ENCODE data around the gene TSPAN8. TPM values are rescaled to one million over a fixed set of nuclear protein-coding genes. Genes with fewer than 3 reads are reported as not detected.

TSPAN8 gene
- total and polyA plus RNA-seq, 10 of the 15 experiments (the other 5 are each of a cell fraction or from before 2014, with no cell fraction given): 0.16 to 0.49 TPM; not detected in 8

- 6% methylated on average over 5 of the region's 5 CpGs for WGBS (ENCODE audit: insufficient coverage, insufficient replicate concordance, low lambda C conversion rate, missing lambda C conversion rate)
- intact Hi-C loops (cut with micrococcal nuclease; ENCODE audit: unreplicated experiment) (no loop called here), in situ Hi-C loops (cut with MboI) (no loop called here)
- SMC1A ChIA-PET (ENCODE audit: uncharacterized antibody, unreplicated experiment): no interaction called here
- Histone ChIP-seq H3K27ac (ENCODE audit: control insufficient read depth, insufficient read depth) (no peak overlapping the region), H3K4me3 (no peak overlapping the region), H3K36me3 (ENCODE audit: control insufficient read depth in 2 of 2, insufficient read depth in 2 of 2, low read length in 1 of 2) (no peaks in the 10 kb centered on the region), H3K27me3 (replicated peaks in 1 of 2; ENCODE audit: control insufficient read depth in 2 of 2, insufficient read depth in 2 of 2, low read length in 1 of 2) (no peaks in the 10 kb centered on the region), H4K20me1 (ENCODE audit: control insufficient read depth, insufficient read depth) (no peaks in the 10 kb centered on the region), H3K9ac (ENCODE audit: control insufficient read depth, insufficient read depth, low read length) (no peak overlapping the region), H3K9me3 (replicated peaks; ENCODE audit: control insufficient read depth, insufficient read depth, low read length) (no peaks in the 10 kb centered on the region; the same call in 2 of the 3 replicates), H3K4me2 (ENCODE audit: control insufficient read depth, insufficient read depth) (no peak overlapping the region), H2AFZ (ENCODE audit: control insufficient read depth, low read depth, low read length) (no peak overlapping the region), H3K4me1 (ENCODE audit: control insufficient read depth, insufficient read depth, low read length) (no peaks in the 10 kb centered on the region), H3K79me2 (ENCODE audit: control insufficient read depth, insufficient read depth, low read length) (no peaks in the 10 kb centered on the region)
- ATAC-seq (no peak), DNase-seq (ENCODE audit: low read depth, low spot score) (no peak), FAIRE-seq (no peak)
- BruUV-seq (replicated peaks): no TSS peak
- RAD21 ChIA-PET (ENCODE audit: unreplicated experiment): no interaction called here
- POLR2A ChIA-PET: no interaction called here
- CTCF ChIA-PET: no interaction called here
- TF ChIP-seq RFX5 (IDR thresholded peaks at IDR 0.05; ENCODE audit: low read depth, low read length): no peak
- TF ChIP-seq CBX5 (IDR thresholded peaks at IDR 0.05; ENCODE audit: low read depth): no peak
- TF ChIP-seq TCF7 (IDR thresholded peaks at IDR 0.05; ENCODE audit: borderline replicate concordance): no peak
- no peak for TF ChIP-seq GATAD2B (conservative IDR thresholded peaks at IDR 0.05; ENCODE audit: low read depth)
- TF ChIP-seq, protein P1, sequence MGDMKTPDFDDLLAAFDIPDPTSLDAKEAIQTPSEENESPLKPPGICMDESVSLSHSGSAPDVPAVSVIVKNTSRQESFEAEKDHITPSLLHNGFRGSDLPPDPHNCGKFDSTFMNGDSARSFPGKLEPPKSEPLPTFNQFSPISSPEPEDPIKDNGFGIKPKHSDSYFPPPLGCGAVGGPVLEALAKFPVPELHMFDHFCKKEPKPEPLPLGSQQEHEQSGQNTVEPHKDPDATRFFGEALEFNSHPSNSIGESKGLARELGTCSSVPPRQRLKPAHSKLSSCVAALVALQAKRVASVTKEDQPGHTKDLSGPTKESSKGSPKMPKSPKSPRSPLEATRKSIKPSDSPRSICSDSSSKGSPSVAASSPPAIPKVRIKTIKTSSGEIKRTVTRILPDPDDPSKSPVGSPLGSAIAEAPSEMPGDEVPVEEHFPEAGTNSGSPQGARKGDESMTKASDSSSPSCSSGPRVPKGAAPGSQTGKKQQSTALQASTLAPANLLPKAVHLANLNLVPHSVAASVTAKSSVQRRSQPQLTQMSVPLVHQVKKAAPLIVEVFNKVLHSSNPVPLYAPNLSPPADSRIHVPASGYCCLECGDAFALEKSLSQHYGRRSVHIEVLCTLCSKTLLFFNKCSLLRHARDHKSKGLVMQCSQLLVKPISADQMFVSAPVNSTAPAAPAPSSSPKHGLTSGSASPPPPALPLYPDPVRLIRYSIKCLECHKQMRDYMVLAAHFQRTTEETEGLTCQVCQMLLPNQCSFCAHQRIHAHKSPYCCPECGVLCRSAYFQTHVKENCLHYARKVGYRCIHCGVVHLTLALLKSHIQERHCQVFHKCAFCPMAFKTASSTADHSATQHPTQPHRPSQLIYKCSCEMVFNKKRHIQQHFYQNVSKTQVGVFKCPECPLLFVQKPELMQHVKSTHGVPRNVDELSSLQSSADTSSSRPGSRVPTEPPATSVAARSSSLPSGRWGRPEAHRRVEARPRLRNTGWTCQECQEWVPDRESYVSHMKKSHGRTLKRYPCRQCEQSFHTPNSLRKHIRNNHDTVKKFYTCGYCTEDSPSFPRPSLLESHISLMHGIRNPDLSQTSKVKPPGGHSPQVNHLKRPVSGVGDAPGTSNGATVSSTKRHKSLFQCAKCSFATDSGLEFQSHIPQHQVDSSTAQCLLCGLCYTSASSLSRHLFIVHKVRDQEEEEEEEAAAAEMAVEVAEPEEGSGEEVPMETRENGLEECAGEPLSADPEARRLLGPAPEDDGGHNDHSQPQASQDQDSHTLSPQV (IDR thresholded peaks at IDR 0.05): no peak
- no peak for TF ChIP-seq JUND (IDR thresholded peaks at IDR 0.05; ENCODE audit: low read depth, low read length)
- TF ChIP-seq, protein P2, sequence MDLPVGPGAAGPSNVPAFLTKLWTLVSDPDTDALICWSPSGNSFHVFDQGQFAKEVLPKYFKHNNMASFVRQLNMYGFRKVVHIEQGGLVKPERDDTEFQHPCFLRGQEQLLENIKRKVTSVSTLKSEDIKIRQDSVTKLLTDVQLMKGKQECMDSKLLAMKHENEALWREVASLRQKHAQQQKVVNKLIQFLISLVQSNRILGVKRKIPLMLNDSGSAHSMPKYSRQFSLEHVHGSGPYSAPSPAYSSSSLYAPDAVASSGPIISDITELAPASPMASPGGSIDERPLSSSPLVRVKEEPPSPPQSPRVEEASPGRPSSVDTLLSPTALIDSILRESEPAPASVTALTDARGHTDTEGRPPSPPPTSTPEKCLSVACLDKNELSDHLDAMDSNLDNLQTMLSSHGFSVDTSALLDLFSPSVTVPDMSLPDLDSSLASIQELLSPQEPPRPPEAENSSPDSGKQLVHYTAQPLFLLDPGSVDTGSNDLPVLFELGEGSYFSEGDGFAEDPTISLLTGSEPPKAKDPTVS (IDR thresholded peaks at IDR 0.05; ENCODE audit: low read depth, low read length): no peak
- TF ChIP-seq SMAD1 (IDR thresholded peaks at IDR 0.05; ENCODE audit: low read depth, partially characterized antibody): no peak
- no peak for TF ChIP-seq ZZZ3 (IDR thresholded peaks at IDR 0.05; ENCODE audit: control insufficient read depth, insufficient read length, low read depth)
- no peak for TF ChIP-seq MTA3 (IDR thresholded peaks at IDR 0.05; ENCODE audit: borderline replicate concordance, low read length)
- no peak for TF ChIP-seq PAX8 (IDR thresholded peaks at IDR 0.05)
Observed at GRCh38 chr12:71164166-71164565, 6.4 kb upstream of the TSPAN8 start.
